ENCODE data around the gene HAUS7.

DNA sequence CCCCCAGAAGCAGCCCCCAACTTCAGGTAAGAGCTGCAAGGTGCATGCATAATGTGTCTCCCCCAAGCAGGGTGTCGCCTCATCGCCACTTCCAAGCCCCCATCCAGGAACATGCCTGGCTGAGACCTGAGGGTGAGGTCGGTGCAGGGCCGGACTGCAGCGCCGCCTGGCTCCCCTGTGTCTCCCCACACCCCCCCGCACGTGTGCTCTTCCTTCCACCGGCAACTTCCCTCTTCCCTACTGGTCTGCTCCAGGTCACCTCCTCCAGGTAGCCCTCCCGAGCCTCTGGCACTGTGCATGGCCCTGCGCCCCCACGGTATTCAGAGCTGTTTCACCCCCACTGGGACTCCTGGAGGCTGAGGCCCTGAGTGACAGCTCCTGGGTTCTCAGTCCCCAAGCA, 22.2 kb upstream of the HAUS7 start:
- TF ChIP-seq POLR2A (IDR thresholded peaks at IDR 0.05) (no peak), CTCF (IDR thresholded peaks at IDR 0.05) (no peak), POLR2AphosphoS5 (IDR thresholded peaks at IDR 0.05) (no peak)
